Testis (tissue), 2 donors: Measurements from ENCODE around the gene HOXC11.

ENCODE experiments used
- POLR2A ChIP-seq: fragments of 450-650 bp; IDR thresholded peaks from one replicate; pipeline ENCODE4 v1.6.1; 2017; ENCODE audit warnings: antibody characterized with exemption, mild to moderate bottlenecking, moderate library complexity
- TF ChIP-seq, protein P1 (sequence below), 3 experiments: fragments of 450-650 bp in 2 of 3; fragments of 200-600 bp in 1 of 3; sonication (generic) in 1 of 3; IDR thresholded peaks; one replicate each; pipeline ENCODE4 v1.5.1; 2016 to 2019; ENCODE audit warnings: antibody characterized with exemption in 3 of 3, mild to moderate bottlenecking in 2 of 3, moderate library complexity in 1 of 3

DNA sequence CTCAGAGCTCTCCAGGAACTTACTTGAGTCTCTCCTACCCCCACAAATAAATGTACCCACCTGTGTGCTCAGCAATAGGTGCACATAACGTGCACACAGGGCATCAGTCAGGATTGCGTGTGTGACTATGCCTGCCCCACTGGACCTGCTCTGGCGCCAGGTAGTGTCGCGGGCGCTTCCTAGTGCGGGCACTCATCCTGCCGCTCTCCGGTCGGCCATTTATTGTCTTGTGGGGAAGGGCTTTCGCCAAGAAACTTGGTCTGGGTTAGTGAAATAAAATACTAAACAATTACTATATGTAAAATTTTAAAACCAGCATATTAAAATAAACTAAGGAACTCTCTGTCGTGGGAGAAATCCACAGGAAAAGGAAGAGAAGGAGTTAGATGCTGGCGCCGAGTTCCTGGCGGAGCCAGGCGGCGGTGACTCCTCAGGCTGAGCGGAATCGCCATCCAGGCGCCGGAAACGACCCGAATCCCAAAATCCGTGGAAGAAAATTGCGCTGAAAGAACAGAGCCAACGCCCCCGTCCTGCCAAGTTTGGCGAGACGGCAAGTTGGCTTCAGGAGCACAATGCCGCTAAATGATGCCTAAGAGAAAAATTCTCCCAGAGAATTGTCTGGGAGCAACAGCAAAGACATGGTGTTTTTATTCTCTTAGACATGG is 42.2 kb upstream of the HOXC11 start:
- TF ChIP-seq, protein P1, sequence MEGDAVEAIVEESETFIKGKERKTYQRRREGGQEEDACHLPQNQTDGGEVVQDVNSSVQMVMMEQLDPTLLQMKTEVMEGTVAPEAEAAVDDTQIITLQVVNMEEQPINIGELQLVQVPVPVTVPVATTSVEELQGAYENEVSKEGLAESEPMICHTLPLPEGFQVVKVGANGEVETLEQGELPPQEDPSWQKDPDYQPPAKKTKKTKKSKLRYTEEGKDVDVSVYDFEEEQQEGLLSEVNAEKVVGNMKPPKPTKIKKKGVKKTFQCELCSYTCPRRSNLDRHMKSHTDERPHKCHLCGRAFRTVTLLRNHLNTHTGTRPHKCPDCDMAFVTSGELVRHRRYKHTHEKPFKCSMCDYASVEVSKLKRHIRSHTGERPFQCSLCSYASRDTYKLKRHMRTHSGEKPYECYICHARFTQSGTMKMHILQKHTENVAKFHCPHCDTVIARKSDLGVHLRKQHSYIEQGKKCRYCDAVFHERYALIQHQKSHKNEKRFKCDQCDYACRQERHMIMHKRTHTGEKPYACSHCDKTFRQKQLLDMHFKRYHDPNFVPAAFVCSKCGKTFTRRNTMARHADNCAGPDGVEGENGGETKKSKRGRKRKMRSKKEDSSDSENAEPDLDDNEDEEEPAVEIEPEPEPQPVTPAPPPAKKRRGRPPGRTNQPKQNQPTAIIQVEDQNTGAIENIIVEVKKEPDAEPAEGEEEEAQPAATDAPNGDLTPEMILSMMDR (IDR thresholded peaks at IDR 0.05) = no peak
- no peak for TF ChIP-seq POLR2A
